ENCODE data around the gene BANF2. TPM values are rescaled to one million over a fixed set of nuclear protein-coding genes. Genes with fewer than 3 reads are reported as not detected.

Gene BANF2
- polyA plus RNA-seq, 1 of the 3 experiments (the other 2 are of a cell fraction) = not detected

GRCh38 chr20:17683218-17684076 is 16.3 kb upstream of the BANF2 start (continued):
- TF ChIP-seq POLR2AphosphoS5 (IDR thresholded peaks at IDR 0.05; ENCODE audit: low read depth, low read length) (no peak), NFIC (IDR thresholded peaks at IDR 0.05; ENCODE audit: borderline replicate concordance) (no peak), TCF12 (IDR thresholded peaks at IDR 0.05) (no peak), JUND (IDR thresholded peaks at IDR 0.05) (no peak), YY1 (IDR thresholded peaks at IDR 0.05; ENCODE audit: low read depth) (no peak), FOXJ3 (CRISPR knock-in tag; IDR thresholded peaks at IDR 0.05) (no peak), CHD2 (IDR thresholded peaks at IDR 0.05; ENCODE audit: low read length, partially characterized antibody) (no peak)

GRCh38 chr20:17684077-17684888 is 15.5 kb upstream of the BANF2 start:
- no peak overlapping the region for H3K27ac ChIP-seq (ENCODE audit: low read depth in 2 of 2, low read length in 1 of 2)
- ChIA-PET POLR2A (no interaction called here), CTCF (interaction anchor here (3.0 to 6.4 kb wide), 2 partner anchors 211 to 253 kb away, joined by 11 to 75 read pairs; no protein-coding TSS in a partner anchor)
- no peak overlapping the region for H3K4me3 ChIP-seq (ENCODE audit: low read depth in 2 of 2, low read length in 1 of 2)
- H3K79me2 ChIP-seq (ENCODE audit: insufficient read depth) = peaks cover 17% of the 10 kb centered on the region
- H3K36me3 ChIP-seq (replicated peaks in 1 of 2; ENCODE audit: control insufficient read depth in 1 of 2, insufficient read depth in 2 of 2, low read length in 1 of 2) = peaks cover 2 to 4% of the 10 kb centered on the region in 2 experiments
- no peaks in the 10 kb centered on the region for H3K9me3 ChIP-seq
- no peaks in the 10 kb centered on the region for H3K9me2 ChIP-seq
- no peak overlapping the region for H3K4me2 ChIP-seq
- no peak overlapping the region for H3K9ac ChIP-seq
- H3F3A ChIP-seq (replicated peaks; ENCODE audit: insufficient read depth) = no peaks in the 10 kb centered on the region
- DNase-seq = no peak
- no peak overlapping the region for H2AFZ ChIP-seq (ENCODE audit: low read depth)
- WGBS (ENCODE audit: low lambda C conversion rate) = 61% methylated on average over 9 of the region's 13 CpGs
- peaks cover 16% of the 10 kb centered on the region for H4K20me1 ChIP-seq (ENCODE audit: insufficient read depth)
- peaks cover 32% of the 10 kb centered on the region for H3K27me3 ChIP-seq (ENCODE audit: insufficient read depth)
- H3K4me1 ChIP-seq (ENCODE audit: control insufficient read depth in 1 of 2, insufficient read depth in 2 of 2, low read depth in 1 of 2, low read length in 1 of 2) = peaks cover 8 to 11% of the 10 kb centered on the region in 2 experiments; a peak in 2 of 4 replicates
- no peak for TF ChIP-seq USF1 (IDR thresholded peaks at IDR 0.05; ENCODE audit: borderline replicate concordance, low read depth)
- no peak for TF ChIP-seq TCF12 (IDR thresholded peaks at IDR 0.05)
- TF ChIP-seq TAF1 (IDR thresholded peaks at IDR 0.05; ENCODE audit: borderline replicate concordance, low read depth, low read length) = no peak
- no peak for TF ChIP-seq EP300 (IDR thresholded peaks at IDR 0.05; ENCODE audit: borderline replicate concordance in 1 of 2, low read depth in 1 of 2, low read length in 1 of 2)
- no peak for TF ChIP-seq POLR2AphosphoS5 (IDR thresholded peaks at IDR 0.05; ENCODE audit: low read depth, low read length)
- no peak for TF ChIP-seq GABPA (IDR thresholded peaks at IDR 0.05; ENCODE audit: low read depth)
- no peak for TF ChIP-seq PBX3 (IDR thresholded peaks at IDR 0.05)
- TF ChIP-seq, protein P1, sequence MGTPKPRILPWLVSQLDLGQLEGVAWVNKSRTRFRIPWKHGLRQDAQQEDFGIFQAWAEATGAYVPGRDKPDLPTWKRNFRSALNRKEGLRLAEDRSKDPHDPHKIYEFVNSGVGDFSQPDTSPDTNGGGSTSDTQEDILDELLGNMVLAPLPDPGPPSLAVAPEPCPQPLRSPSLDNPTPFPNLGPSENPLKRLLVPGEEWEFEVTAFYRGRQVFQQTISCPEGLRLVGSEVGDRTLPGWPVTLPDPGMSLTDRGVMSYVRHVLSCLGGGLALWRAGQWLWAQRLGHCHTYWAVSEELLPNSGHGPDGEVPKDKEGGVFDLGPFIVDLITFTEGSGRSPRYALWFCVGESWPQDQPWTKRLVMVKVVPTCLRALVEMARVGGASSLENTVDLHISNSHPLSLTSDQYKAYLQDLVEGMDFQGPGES (IDR thresholded peaks at IDR 0.05; ENCODE audit: low read depth, low read length) = no peak
- no peak for TF ChIP-seq SIN3A (IDR thresholded peaks at IDR 0.05; ENCODE audit: borderline replicate concordance, low read depth, low read length)
- TF ChIP-seq, protein P2, sequence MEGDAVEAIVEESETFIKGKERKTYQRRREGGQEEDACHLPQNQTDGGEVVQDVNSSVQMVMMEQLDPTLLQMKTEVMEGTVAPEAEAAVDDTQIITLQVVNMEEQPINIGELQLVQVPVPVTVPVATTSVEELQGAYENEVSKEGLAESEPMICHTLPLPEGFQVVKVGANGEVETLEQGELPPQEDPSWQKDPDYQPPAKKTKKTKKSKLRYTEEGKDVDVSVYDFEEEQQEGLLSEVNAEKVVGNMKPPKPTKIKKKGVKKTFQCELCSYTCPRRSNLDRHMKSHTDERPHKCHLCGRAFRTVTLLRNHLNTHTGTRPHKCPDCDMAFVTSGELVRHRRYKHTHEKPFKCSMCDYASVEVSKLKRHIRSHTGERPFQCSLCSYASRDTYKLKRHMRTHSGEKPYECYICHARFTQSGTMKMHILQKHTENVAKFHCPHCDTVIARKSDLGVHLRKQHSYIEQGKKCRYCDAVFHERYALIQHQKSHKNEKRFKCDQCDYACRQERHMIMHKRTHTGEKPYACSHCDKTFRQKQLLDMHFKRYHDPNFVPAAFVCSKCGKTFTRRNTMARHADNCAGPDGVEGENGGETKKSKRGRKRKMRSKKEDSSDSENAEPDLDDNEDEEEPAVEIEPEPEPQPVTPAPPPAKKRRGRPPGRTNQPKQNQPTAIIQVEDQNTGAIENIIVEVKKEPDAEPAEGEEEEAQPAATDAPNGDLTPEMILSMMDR (IDR thresholded peaks at IDR 0.05) = no peak
- no peak for TF ChIP-seq FOXM1 (IDR thresholded peaks at IDR 0.05; ENCODE audit: low read depth)
- TF ChIP-seq RFX5 (IDR thresholded peaks at IDR 0.05; ENCODE audit: low read length) = no peak
